SU-DHL-6 (cell line): Measurements from ENCODE around the gene CTTN.

Experiments
- EZH2phosphoT487 ChIP-seq: fragments of 200-600 bp; sonication (generic), shearing (Covaris generic); conservative IDR thresholded peaks from 2 replicates; pipeline ENCODE4 v1.6.1; 2018; ENCODE audit warnings: mild to moderate bottlenecking, antibody characterized with exemption, low read length, moderate library complexity, mixed read lengths
- TF ChIP-seq, protein P1 (sequence below): fragments of 200-600 bp; sonication (generic); IDR thresholded peaks from one replicate; pipeline ENCODE4 v1.5.1; 2017; ENCODE audit warnings: antibody characterized with exemption, mild to moderate bottlenecking, low read length, moderate library complexity; ENCODE audit not compliant: insufficient read depth, poor library complexity, severe bottlenecking

DNA sequence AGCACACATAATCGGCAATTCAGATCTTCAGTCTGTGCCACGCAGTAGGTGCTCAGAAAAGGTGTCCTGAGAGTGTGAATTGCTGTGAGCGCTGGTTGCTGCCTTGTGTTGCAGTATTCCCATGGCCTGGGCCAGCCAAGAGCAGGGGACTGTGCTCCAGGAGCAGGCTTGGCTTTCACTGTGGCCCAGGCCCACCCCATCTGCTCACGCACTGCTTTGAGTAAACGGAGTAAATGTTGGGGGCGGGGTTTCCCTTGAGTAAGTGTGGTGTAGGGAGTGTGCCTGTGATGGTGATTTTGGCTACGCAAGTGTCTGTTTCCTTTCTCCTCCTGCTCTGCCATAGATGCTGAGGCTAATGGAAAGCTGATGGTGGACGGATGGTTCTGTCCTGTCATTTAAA, 2.3 kb downstream of the CTTN start:
- TF ChIP-seq, protein P1, sequence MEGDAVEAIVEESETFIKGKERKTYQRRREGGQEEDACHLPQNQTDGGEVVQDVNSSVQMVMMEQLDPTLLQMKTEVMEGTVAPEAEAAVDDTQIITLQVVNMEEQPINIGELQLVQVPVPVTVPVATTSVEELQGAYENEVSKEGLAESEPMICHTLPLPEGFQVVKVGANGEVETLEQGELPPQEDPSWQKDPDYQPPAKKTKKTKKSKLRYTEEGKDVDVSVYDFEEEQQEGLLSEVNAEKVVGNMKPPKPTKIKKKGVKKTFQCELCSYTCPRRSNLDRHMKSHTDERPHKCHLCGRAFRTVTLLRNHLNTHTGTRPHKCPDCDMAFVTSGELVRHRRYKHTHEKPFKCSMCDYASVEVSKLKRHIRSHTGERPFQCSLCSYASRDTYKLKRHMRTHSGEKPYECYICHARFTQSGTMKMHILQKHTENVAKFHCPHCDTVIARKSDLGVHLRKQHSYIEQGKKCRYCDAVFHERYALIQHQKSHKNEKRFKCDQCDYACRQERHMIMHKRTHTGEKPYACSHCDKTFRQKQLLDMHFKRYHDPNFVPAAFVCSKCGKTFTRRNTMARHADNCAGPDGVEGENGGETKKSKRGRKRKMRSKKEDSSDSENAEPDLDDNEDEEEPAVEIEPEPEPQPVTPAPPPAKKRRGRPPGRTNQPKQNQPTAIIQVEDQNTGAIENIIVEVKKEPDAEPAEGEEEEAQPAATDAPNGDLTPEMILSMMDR = no peak
- no peak for TF ChIP-seq EZH2phosphoT487
